Measurements from ENCODE around the gene CA7.
"Not testable (repeated sequence)": the region's sequence is repeated elsewhere in the genome, so short reads cannot be mapped to it uniquely, and the experiment has no call there.

Gene CA7

GRCh38 chr16:66846831-66847230, 2.6 kb downstream of the CA7 start:
- no peak for DNase-seq (ENCODE audit: low read depth in 2 of 2)

- no peak for DNase-seq (ENCODE audit: low read depth in 2 of 2)
Measured at GRCh38 chr16:66847533-66848067, 3.4 kb downstream of the CA7 start.

GRCh38 chr16:66848172-66848571, 4.0 kb downstream of the CA7 start:
- DNase-seq (ENCODE audit: low read depth in 2 of 2): no peak

GRCh38 chr16:66849021-66849420, 4.8 kb downstream of the CA7 start:
- no peak for DNase-seq (ENCODE audit: low read depth in 2 of 2)

- no peak for DNase-seq (ENCODE audit: low read depth in 2 of 2)
Measured at GRCh38 chr16:66849549-66849948, 5.3 kb downstream of the CA7 start.

- DNase-seq (ENCODE audit: low read depth in 2 of 2): no peak
Measured at GRCh38 chr16:66850115-66850815, 6.1 kb downstream of the CA7 start.

GRCh38 chr16:66851166-66851964, 7.2 kb downstream of the CA7 start:
- DNase-seq (ENCODE audit: low read depth in 2 of 2): no peak

- no peak for DNase-seq (ENCODE audit: low read depth in 2 of 2)
Measured at GRCh38 chr16:66853261-66854139, 9.3 kb downstream of the CA7 start.

GRCh38 chr16:66856184-66856730, 12.0 kb downstream of the CA7 start:
- no peak for DNase-seq (ENCODE audit: low read depth in 2 of 2)

- DNase-seq (ENCODE audit: low read depth in 2 of 2): no peak
Measured at GRCh38 chr16:66856801-66857200, 12.6 kb downstream of the CA7 start.

GRCh38 chr16:66857437-66857836, 13.2 kb downstream of the CA7 start:
- no peak for DNase-seq (ENCODE audit: low read depth in 2 of 2)

GRCh38 chr16:66858740-66859396, 14.7 kb downstream of the CA7 start:
- no peak for DNase-seq (ENCODE audit: low read depth in 2 of 2)

- DNase-seq (ENCODE audit: low read depth in 2 of 2): no peak
Measured at GRCh38 chr16:66859397-66860068, 15.3 kb downstream of the CA7 start.

- no peak for DNase-seq (ENCODE audit: low read depth in 2 of 2)
Measured at GRCh38 chr16:66862023-66862520, 17.9 kb downstream of the CA7 start.

GRCh38 chr16:66863707-66864106, 19.5 kb downstream of the CA7 start:
- no peak for DNase-seq (ENCODE audit: low read depth in 2 of 2)

GRCh38 chr16:66869424-66869823, 25.2 kb downstream of the CA7 start:
- DNase-seq (ENCODE audit: low read depth in 2 of 2): no peak

GRCh38 chr16:66871363-66871762, 27.1 kb downstream of the CA7 start:
- not testable (repeated sequence) for DNase-seq (ENCODE audit: low read depth in 2 of 2)

GRCh38 chr16:66871840-66872239, 27.6 kb downstream of the CA7 start:
- DNase-seq (ENCODE audit: low read depth in 2 of 2): no peak

- no peak for DNase-seq (ENCODE audit: low read depth in 2 of 2)
Measured at GRCh38 chr16:66872559-66872942, 28.3 kb downstream of the CA7 start.

GRCh38 chr16:66872943-66873684, 28.9 kb downstream of the CA7 start:
- peak; percentile 91 to 92 for DNase-seq (ENCODE audit: low read depth in 2 of 2)
